HCT116 (cell line): Measurements from ENCODE around the gene SLC44A1. TPM values are rescaled to one million over a fixed set of nuclear protein-coding genes. Genes with fewer than 3 reads are reported as not detected.

Experiments
- ATAC-seq: fragments of 200-7000 bp; cut with Tn5 transposase; 2 replicates; pipeline ENCODE4 v1.9.1; 2020; ENCODE audit warnings: mild to moderate bottlenecking, moderate library complexity
- BruUV-seq: library from RNA; stranded (reverse); fragments of 400-500 nt; replicated peaks from 2 replicates; lab custom pipeline; 2021; lab: Mats Ljungman, UMichigan
- CTCF ChIA-PET: fragments of 300-600 bp; sonication (Branson Sonifier 250); formaldehyde crosslinking; loops from one replicate; lab custom pipeline; 2021; ENCODE audit warnings: antibody characterized with exemption; lab: Charles Lee
- POLR2A ChIA-PET: fragments of 300-600, 350-600 bp; sonication (Branson Sonifier 250); formaldehyde crosslinking; loops from one replicate; lab custom pipeline; 2021; ENCODE audit warnings: antibody characterized with exemption; lab: Charles Lee
- RAD21 ChIA-PET, 2 experiments: fragments of 300-600 bp; sonication (Branson Sonifier 250); formaldehyde crosslinking; loops; one replicate each; lab custom pipeline; 2023; ENCODE audit warnings: low total read pairs in 2 of 2; ENCODE audit not compliant: uncharacterized antibody in 2 of 2, unreplicated experiment in 2 of 2, low non-redundant PET in 1 of 2; lab: Charles Lee
- DNase-seq: peaks from one replicate; pipeline ENCODE4 v3.0.0-alpha.2; 2010; ENCODE audit warnings: low read depth, low spot score
- H2AFZ ChIP-seq: fragments of 200-600 bp; shearing (Covaris generic), sonication (generic); 2 replicates; pipeline ENCODE4 v1.6.1; 2017; ENCODE audit warnings: low read depth, mixed run types, mixed read lengths, antibody characterized with exemption, low read length; ENCODE audit not compliant: poor library complexity, severe bottlenecking
- H3K27ac ChIP-seq: 2 replicates; pipeline ENCODE4 v1.5.1; 2012; ENCODE audit warnings: low read depth, low read length
- H3K27me3 ChIP-seq: fragments of 200-600 bp; sonication (generic); 2 replicates; pipeline ENCODE4 v1.6.1; 2016; ENCODE audit warnings: mixed run types, low read length, mixed read lengths; ENCODE audit not compliant: insufficient read depth
- H3K36me3 ChIP-seq, 2 experiments: fragments of 200-500 bp in 1 of 2; fragments of 200-600 bp in 1 of 2; sonication (Bioruptor generic) in 1 of 2; sonication (generic) in 1 of 2; 2 replicates each; pipeline versions ENCODE4 v1.5.1 to v1.6.1; 2014 to 2016; ENCODE audit warnings: low read length in 2 of 2, inconsistent platforms in 1 of 2, mixed read lengths in 1 of 2, mixed run types in 1 of 2; ENCODE audit not compliant: insufficient read depth in 2 of 2, control insufficient read depth in 1 of 2
- H3K4me1 ChIP-seq, 2 experiments: fragments of 200-600 bp in 1 of 2; sonication (generic) in 1 of 2; 2 replicates each; pipeline versions ENCODE4 v1.5.1 to v1.6.1; 2012 to 2017; ENCODE audit warnings: low read length in 2 of 2, inconsistent platforms in 1 of 2, mild to moderate bottlenecking in 1 of 2, mixed read lengths in 1 of 2, mixed run types in 1 of 2, moderate library complexity in 1 of 2; ENCODE audit not compliant: insufficient read depth in 2 of 2, control insufficient read depth in 1 of 2
- H3K4me2 ChIP-seq: fragments of 200-600 bp; sonication (generic); 2 replicates; pipeline ENCODE4 v1.6.1; 2017; ENCODE audit warnings: mixed run types, low read length, mixed read lengths
- H3K4me3 ChIP-seq, 2 experiments: fragments of 200-600 bp in 1 of 2; sonication (generic) in 1 of 2; replicated peaks in 1 of 2; 2 replicates each; pipeline ENCODE4 v1.5.1; 2011 to 2016; ENCODE audit warnings: low read length in 2 of 2, control low read depth in 1 of 2, low read depth in 1 of 2, mild to moderate bottlenecking in 1 of 2, mixed read lengths in 1 of 2, mixed run types in 1 of 2
- H3K79me2 ChIP-seq: fragments of 200-600 bp; sonication (generic); 2 replicates; pipeline ENCODE4 v1.6.1; 2017; ENCODE audit warnings: mild to moderate bottlenecking, mixed run types, low read length, moderate library complexity, mixed read lengths; ENCODE audit not compliant: insufficient read depth
- H3K9ac ChIP-seq: fragments of 200-600 bp; sonication (generic); 2 replicates; pipeline ENCODE4 v1.6.1; 2016; ENCODE audit warnings: low read length, mixed read lengths
- H3K9me2 ChIP-seq: fragments of 200-600 bp; sonication (generic), shearing (Covaris generic); 2 replicates; pipeline ENCODE4 v1.6.1; 2017; ENCODE audit warnings: mixed run types, mild to moderate bottlenecking, moderate library complexity; ENCODE audit not compliant: insufficient read depth
- H3K9me3 ChIP-seq, 2 experiments: fragments of 200-500 bp in 1 of 2; fragments of 200-600 bp in 1 of 2; sonication (Bioruptor generic) in 1 of 2; sonication (generic) in 1 of 2; 2 replicates each; pipeline ENCODE4 v1.6.1; 2014 to 2017; ENCODE audit warnings: low read length in 2 of 2, mixed read lengths in 2 of 2, inconsistent platforms in 1 of 2, low read depth in 1 of 2, mild to moderate bottlenecking in 1 of 2, mixed run types in 1 of 2, moderate library complexity in 1 of 2; ENCODE audit not compliant: control insufficient read depth in 1 of 2, insufficient read depth in 1 of 2
- H4K20me1 ChIP-seq: fragments of 200-600 bp; sonication (generic), shearing (Covaris generic); 2 replicates; pipeline ENCODE4 v1.6.1; 2017; ENCODE audit warnings: mixed run types, mild to moderate bottlenecking, moderate library complexity; ENCODE audit not compliant: insufficient read depth
- CEBPB ChIP-seq: IDR thresholded peaks from 2 replicates; pipeline ENCODE4 v1.6.1; 2012; ENCODE audit warnings: low read depth
- CTCF ChIP-seq, 3 experiments: fragments of 200-600 bp in 1 of 3; sonication (generic) in 1 of 3; IDR thresholded peaks in 2 of 3; conservative IDR thresholded peaks in 1 of 3; 2 replicates each; pipeline ENCODE4 v1.5.1; 2012 to 2017; ENCODE audit warnings: low read depth in 2 of 3, low read length in 2 of 3, antibody characterized with exemption in 1 of 3, borderline replicate concordance in 1 of 3, control low read depth in 1 of 3, mild to moderate bottlenecking in 1 of 3, mixed read lengths in 1 of 3, mixed run types in 1 of 3, moderate library complexity in 1 of 3; ENCODE audit not compliant: insufficient read depth in 1 of 3
- EGR1 ChIP-seq: IDR thresholded peaks from 2 replicates; pipeline ENCODE4 v1.6.1; 2012; ENCODE audit warnings: low read depth
- ELF1 ChIP-seq: IDR thresholded peaks from 2 replicates; pipeline ENCODE4 v1.6.1; 2012; ENCODE audit warnings: low read depth, borderline replicate concordance
- EZH2 ChIP-seq: fragments of 200-600 bp; sonication (generic); IDR thresholded peaks from 2 replicates; pipeline ENCODE4 v1.6.1; 2017; ENCODE audit warnings: antibody characterized with exemption, mixed run types
- EZH2phosphoT487 ChIP-seq: fragments of 200-600 bp; IDR thresholded peaks from 2 replicates; pipeline ENCODE4 v1.6.1; 2018; ENCODE audit warnings: antibody characterized with exemption, borderline replicate concordance
- MAX ChIP-seq: IDR thresholded peaks from 2 replicates; pipeline ENCODE4 v1.6.1; 2012
- POLR2A ChIP-seq: IDR thresholded peaks from 2 replicates; pipeline ENCODE4 v1.7.0; 2011; ENCODE audit warnings: borderline replicate concordance; ENCODE audit not compliant: insufficient read depth, insufficient read length; ENCODE audit errors: extremely low read depth
- POLR2AphosphoS5 ChIP-seq: IDR thresholded peaks from 2 replicates; pipeline ENCODE4 v1.6.1; 2011; ENCODE audit warnings: mild to moderate bottlenecking, low read depth, low read length, moderate library complexity
- RAD21 ChIP-seq: IDR thresholded peaks from 2 replicates; pipeline ENCODE4 v1.6.1; 2012; ENCODE audit warnings: low read depth, mild to moderate bottlenecking
- SIN3A ChIP-seq: IDR thresholded peaks from 2 replicates; pipeline ENCODE4 v1.6.1; 2012; ENCODE audit warnings: low read depth
- SP1 ChIP-seq: IDR thresholded peaks from 2 replicates; pipeline ENCODE4 v1.6.1; 2012; ENCODE audit warnings: low read depth
- SRF ChIP-seq: IDR thresholded peaks from 2 replicates; pipeline ENCODE4 v1.6.1; 2012; ENCODE audit warnings: low read depth
- TCF7L2 ChIP-seq: IDR thresholded peaks from 2 replicates; pipeline ENCODE4 v1.7.0; 2011; ENCODE audit warnings: borderline replicate concordance, inconsistent platforms; ENCODE audit not compliant: insufficient read depth, insufficient read length; ENCODE audit errors: extremely low read depth
- YY1 ChIP-seq: IDR thresholded peaks from 2 replicates; pipeline ENCODE4 v1.6.1; 2011; ENCODE audit warnings: low read length, low read depth, moderate library complexity, mild to moderate bottlenecking; ENCODE audit not compliant: insufficient replicate concordance; ENCODE audit errors: extremely low read depth
- ZBTB33 ChIP-seq: IDR thresholded peaks from 2 replicates; pipeline ENCODE4 v1.6.1; 2011; ENCODE audit warnings: mild to moderate bottlenecking, low read length, moderate library complexity; ENCODE audit not compliant: insufficient replicate concordance; ENCODE audit errors: extremely low read depth
- intact Hi-C: fragments of 100-400 bp; cut with micrococcal nuclease; formaldehyde crosslinking; loops from 2 replicates; pipeline ENCODE4 v1.10.0; 2022
- total RNA-seq: library from RNA; stranded (reverse); gene quantifications from one replicate; pipeline ENCODE4 v1.2.1, GENCODE V29; 2021; ENCODE audit not compliant: unreplicated experiment

Gene SLC44A1
- total RNA-seq, 1 experiment from 2014 or later = 44.1 TPM

GRCh38 chr9:105333076-105333475 lies 88.6 kb downstream of the SLC44A1 start:
- RAD21 ChIA-PET = no interaction called here
- no peak for ATAC-seq
- BruUV-seq = no TSS peak

More at GRCh38 chr9:105333076-105333475, 88.6 kb downstream of the SLC44A1 start:
- H3K27me3 ChIP-seq = no peaks in the 10 kb centered on the region
- no peak overlapping the region for H3K4me3 ChIP-seq
- no peak overlapping the region for H3K9ac ChIP-seq
- H3K4me2 ChIP-seq = no peak overlapping the region
- H2AFZ ChIP-seq = no peak overlapping the region
- no peak overlapping the region for H3K27ac ChIP-seq
- no peak for DNase-seq
- H3K9me3 ChIP-seq = no peaks in the 10 kb centered on the region
- no peaks in the 10 kb centered on the region for H3K36me3 ChIP-seq
- H3K79me2 ChIP-seq = no peaks in the 10 kb centered on the region
- CTCF ChIA-PET = no interaction called here
- peaks cover 0 to 3% of the 10 kb centered on the region in 2 experiments; a peak in 1 of 4 replicates for H3K4me1 ChIP-seq
- intact Hi-C loops = no loop called here
- POLR2A ChIA-PET = no interaction called here
- H3K9me2 ChIP-seq = no peaks in the 10 kb centered on the region
- TF ChIP-seq SIN3A (no peak), YY1 (no peak), EGR1 (no peak), MAX (no peak), RAD21 (no peak), ZBTB33 (no peak), SP1 (no peak), POLR2A (no peak), CTCF (IDR thresholded peaks at IDR 0.05 in 2 of 3, conservative IDR thresholded peaks at IDR 0.05 in 1 of 3; ENCODE audit: borderline replicate concordance in 1 of 3, insufficient read depth in 1 of 3, low read depth in 2 of 3, low read length in 2 of 3) (no peak), TCF7L2 (no peak), EZH2 (no peak), ELF1 (no peak), EZH2phosphoT487 (no peak), CEBPB (no peak), POLR2AphosphoS5 (no peak), SRF (no peak)
- no peaks in the 10 kb centered on the region for H4K20me1 ChIP-seq
